A673 (cell line): ENCODE measurements around the gene OR52E8. TPM values are rescaled to one million over a fixed set of nuclear protein-coding genes. Genes with fewer than 3 reads are reported as not detected.

Source experiments
- BruUV-seq: library from RNA; stranded (reverse); fragments of 400-500 nt; replicated peaks from 2 replicates; lab custom pipeline; 2021; lab: Mats Ljungman, UMichigan
- CTCF ChIA-PET: fragments of 300-600 bp; sonication (Branson Sonifier 250); formaldehyde crosslinking; loops from one replicate; lab custom pipeline; 2022; ENCODE audit warnings: antibody characterized with exemption; lab: Charles Lee
- POLR2A ChIA-PET: fragments of 300-600 bp; sonication (Branson Sonifier 250); formaldehyde crosslinking; loops from one replicate; lab custom pipeline; 2022; ENCODE audit warnings: antibody characterized with exemption; ENCODE audit not compliant: low non-redundant PET; lab: Charles Lee
- DNase-seq: peaks from one replicate; pipeline ENCODE4 v3.0.0-alpha.2; 2015; ENCODE audit warnings: low spot score
- H3K27ac ChIP-seq: fragments of 200-600 bp; sonication (generic); 2 replicates; pipeline ENCODE4 v1.5.1; 2016; ENCODE audit warnings: mixed run types, low read depth, mild to moderate bottlenecking, mixed read lengths, antibody characterized with exemption, low read length; ENCODE audit not compliant: poor library complexity, severe bottlenecking
- H3K27me3 ChIP-seq: fragments of 200-600 bp; sonication (generic); replicated peaks from 2 replicates; pipeline ENCODE4 v1.6.1; 2017; ENCODE audit warnings: mixed run types, low read depth, mild to moderate bottlenecking, mixed read lengths, antibody characterized with exemption, low read length; ENCODE audit not compliant: insufficient read depth, poor library complexity
- H3K36me3 ChIP-seq: fragments of 200-600 bp; sonication (generic); 2 replicates; pipeline ENCODE4 v1.6.1; 2016; ENCODE audit warnings: mixed run types, mild to moderate bottlenecking, mixed read lengths, antibody characterized with exemption, low read length; ENCODE audit not compliant: insufficient read depth, poor library complexity, severe bottlenecking
- H3K4me1 ChIP-seq: fragments of 200-600 bp; sonication (generic); 2 replicates; pipeline ENCODE4 v1.6.1; 2017; ENCODE audit warnings: mixed run types, mild to moderate bottlenecking, mixed read lengths, antibody characterized with exemption, low read length; ENCODE audit not compliant: insufficient read depth, poor library complexity, severe bottlenecking
- H3K4me3 ChIP-seq: fragments of 200-600 bp; sonication (generic); 2 replicates; pipeline ENCODE4 v1.5.1; 2016; ENCODE audit warnings: low read depth, mixed run types, mild to moderate bottlenecking, mixed read lengths, low read length; ENCODE audit not compliant: poor library complexity, severe bottlenecking
- H3K9me3 ChIP-seq: fragments of 200-600 bp; sonication (generic); 2 replicates; pipeline ENCODE4 v1.6.1; 2016; ENCODE audit warnings: mixed run types, low read depth, mild to moderate bottlenecking, mixed read lengths, antibody characterized with exemption, low read length; ENCODE audit not compliant: poor library complexity, severe bottlenecking
- EZH2 ChIP-seq: fragments of 200-600 bp; sonication (generic); IDR thresholded peaks from 2 replicates; pipeline ENCODE4 v1.6.1; 2017; ENCODE audit warnings: borderline replicate concordance, low read depth, mild to moderate bottlenecking, mixed read lengths, antibody characterized with exemption, low read length; ENCODE audit not compliant: poor library complexity, severe bottlenecking
- intact Hi-C: fragments of 100-400 bp; cut with micrococcal nuclease; formaldehyde crosslinking; loops from one replicate; pipeline ENCODE4 v1.10.0; 2022; ENCODE audit not compliant: unreplicated experiment
- total RNA-seq: library from RNA; stranded (reverse); gene quantifications from 2 replicates; pipeline ENCODE4 v1.2.3, GENCODE V29; 2021
- TF ChIP-seq, protein P1 (sequence below): fragments of 300-800, 200-600 bp; sonication (generic); conservative IDR thresholded peaks from 2 replicates; pipeline ENCODE4 v1.5.1; 2017; ENCODE audit warnings: low read depth, mild to moderate bottlenecking, antibody characterized with exemption, low read length, moderate library complexity, mixed read lengths

OR52E8 gene
- total RNA-seq, 1 experiment from 2014 or later = not detected

DNA sequence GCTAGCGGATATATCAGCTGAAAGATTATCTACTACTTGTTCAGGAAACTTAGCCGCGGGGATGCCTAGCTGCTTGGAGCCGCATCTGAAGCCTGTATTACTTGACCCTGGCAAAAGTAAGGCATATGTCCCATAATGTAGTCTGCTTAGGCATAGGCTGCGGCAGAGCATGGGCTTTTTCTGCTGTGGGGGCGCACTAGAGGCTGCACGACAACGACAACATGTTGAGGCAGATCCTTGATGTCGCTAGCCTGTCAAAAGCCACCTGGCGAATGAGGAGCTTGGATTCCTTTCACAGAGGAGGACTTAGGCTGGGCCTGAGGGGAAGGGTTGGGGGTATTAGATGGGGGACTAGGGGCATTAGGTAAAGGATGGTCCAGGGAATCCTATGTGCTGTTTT, 49.9 kb downstream of the OR52E8 start:
- H3K4me3 ChIP-seq = no peak overlapping the region
- no peaks in the 10 kb centered on the region for H3K9me3 ChIP-seq
- POLR2A ChIA-PET = no interaction called here
- CTCF ChIA-PET = no interaction called here
- no peaks in the 10 kb centered on the region for H3K4me1 ChIP-seq
- H3K27me3 ChIP-seq = peaks cover 8% of the 10 kb centered on the region
- no peaks in the 10 kb centered on the region for H3K36me3 ChIP-seq
- TF ChIP-seq, protein P1, sequence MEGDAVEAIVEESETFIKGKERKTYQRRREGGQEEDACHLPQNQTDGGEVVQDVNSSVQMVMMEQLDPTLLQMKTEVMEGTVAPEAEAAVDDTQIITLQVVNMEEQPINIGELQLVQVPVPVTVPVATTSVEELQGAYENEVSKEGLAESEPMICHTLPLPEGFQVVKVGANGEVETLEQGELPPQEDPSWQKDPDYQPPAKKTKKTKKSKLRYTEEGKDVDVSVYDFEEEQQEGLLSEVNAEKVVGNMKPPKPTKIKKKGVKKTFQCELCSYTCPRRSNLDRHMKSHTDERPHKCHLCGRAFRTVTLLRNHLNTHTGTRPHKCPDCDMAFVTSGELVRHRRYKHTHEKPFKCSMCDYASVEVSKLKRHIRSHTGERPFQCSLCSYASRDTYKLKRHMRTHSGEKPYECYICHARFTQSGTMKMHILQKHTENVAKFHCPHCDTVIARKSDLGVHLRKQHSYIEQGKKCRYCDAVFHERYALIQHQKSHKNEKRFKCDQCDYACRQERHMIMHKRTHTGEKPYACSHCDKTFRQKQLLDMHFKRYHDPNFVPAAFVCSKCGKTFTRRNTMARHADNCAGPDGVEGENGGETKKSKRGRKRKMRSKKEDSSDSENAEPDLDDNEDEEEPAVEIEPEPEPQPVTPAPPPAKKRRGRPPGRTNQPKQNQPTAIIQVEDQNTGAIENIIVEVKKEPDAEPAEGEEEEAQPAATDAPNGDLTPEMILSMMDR = no peak
- TF ChIP-seq EZH2 = no peak
- BruUV-seq = no TSS peak
- no peak overlapping the region for H3K27ac ChIP-seq
- DNase-seq = no peak
- intact Hi-C loops = loop anchor here (2.0 kb wide), 2 partner anchors 207 to 683 kb away; no protein-coding TSS in a partner anchor

Other genes with a start within 250 kb of the OR52E8 start
- 0.41 and 0.79 TPM in 2 replicates for gene TRIM34, start 232.7 kb downstream of the OR52E8 start, total RNA-seq
- 17.9 and 18.2 TPM in 2 replicates for gene TRIM5, start 172.6 kb downstream of the OR52E8 start, total RNA-seq
- not detected in 2 replicates for gene TRIM22, start 167.9 kb downstream of the OR52E8 start, total RNA-seq
- gene OR56B1, start 121.2 kb downstream of the OR52E8 start, total RNA-seq = not detected in 2 replicates
- not detected in 2 replicates for gene OR52N4, start 103.4 kb downstream of the OR52E8 start, total RNA-seq
- not detected in 2 replicates for gene OR52N5, start 74.3 kb downstream of the OR52E8 start, total RNA-seq
- not detected in 2 replicates for gene OR52N1, start 66.4 kb downstream of the OR52E8 start, total RNA-seq
- not detected in 2 replicates for gene OR52N2, start 48.8 kb downstream of the OR52E8 start, total RNA-seq
- gene OR52E6, start 15.8 kb downstream of the OR52E8 start, total RNA-seq = not detected in 2 replicates
- gene OR52E4, start 22.9 kb upstream of the OR52E8 start, total RNA-seq = not detected in 2 replicates
- not detected in 2 replicates for gene OR52E5, start 35.5 kb upstream of the OR52E8 start, total RNA-seq
- gene OR56A3, start 84.6 kb upstream of the OR52E8 start, total RNA-seq = not detected in 2 replicates
- gene OR56A5, start 110.8 kb upstream of the OR52E8 start, total RNA-seq = not detected in 2 replicates
- gene OR52L1, start 129.3 kb upstream of the OR52E8 start, total RNA-seq = not detected in 2 replicates
- not detected in 2 replicates for gene OR56A4, start 149.3 kb upstream of the OR52E8 start, total RNA-seq
- 0.04 TPM in 1 of 2 replicates, not detected in the other for gene OR56A1, start 173.1 kb upstream of the OR52E8 start, total RNA-seq
- not detected in 2 replicates for gene OR56B4, start 250.0 kb upstream of the OR52E8 start, total RNA-seq